Liver (tissue), 9 donors: ENCODE data around the gene DCTN3. TPM values are rescaled to one million over a fixed set of nuclear protein-coding genes. Genes with fewer than 3 reads are reported as not detected.
A peak's percentile ranks its signal among the peaks of the same experiment; 100 is the strongest.

Source experiments
- DNase-seq: peaks from one replicate; pipeline ENCODE4 v3.0.0-alpha.2; 2017; ENCODE audit warnings: low spot score
- H3K27ac ChIP-seq, 2 donors: one replicate each; pipeline ENCODE4 v1.7.0; 2013; ENCODE audit warnings: inconsistent platforms in 2 of 2, low read length in 2 of 2, control low read depth in 1 of 2, low read depth in 1 of 2, mild to moderate bottlenecking in 1 of 2
- H3K27me3 ChIP-seq, 4 donors: one replicate each; pipeline versions ENCODE4 v1.6.1 to v1.7.0; 2013; ENCODE audit warnings: low read length in 3 of 4, inconsistent platforms in 1 of 4, mild to moderate bottlenecking in 1 of 4, moderate library complexity in 1 of 4; ENCODE audit not compliant: control insufficient read depth in 4 of 4, insufficient read depth in 4 of 4
- H3K36me3 ChIP-seq, 4 donors: one replicate each; pipeline versions ENCODE4 v1.6.1 to v1.7.0; 2013; ENCODE audit warnings: low read length in 3 of 4, mild to moderate bottlenecking in 3 of 4, low read depth in 1 of 4, moderate library complexity in 1 of 4; ENCODE audit not compliant: control insufficient read depth in 4 of 4, insufficient read depth in 3 of 4
- H3K4me1 ChIP-seq, 4 donors: one replicate each; pipeline versions ENCODE4 v1.6.1 to v1.7.0; 2013; ENCODE audit warnings: low read length in 3 of 4, mild to moderate bottlenecking in 3 of 4, moderate library complexity in 1 of 4; ENCODE audit not compliant: control insufficient read depth in 4 of 4, insufficient read depth in 4 of 4
- H3K4me3 ChIP-seq, 3 donors: one replicate each; pipeline versions ENCODE4 v1.6.1 to v1.7.0; 2013; ENCODE audit warnings: low read length in 3 of 3, control low read depth in 1 of 3, low read depth in 1 of 3, mild to moderate bottlenecking in 1 of 3
- H3K9ac ChIP-seq, 2 donors: one replicate each; pipeline ENCODE4 v1.7.0; 2013; ENCODE audit warnings: low read length in 2 of 2, mild to moderate bottlenecking in 2 of 2, moderate library complexity in 2 of 2, control low read depth in 1 of 2, low read depth in 1 of 2
- H3K9me3 ChIP-seq, 4 donors: one replicate each; pipeline versions ENCODE4 v1.6.1 to v1.7.0; 2013; ENCODE audit warnings: low read length in 3 of 4; ENCODE audit not compliant: control insufficient read depth in 4 of 4
- EGR1 ChIP-seq, 2 donors: IDR thresholded peaks; 2 replicates each; pipeline ENCODE4 v1.6.1; 2016 to 2018; ENCODE audit warnings: antibody characterized with exemption in 2 of 2, low read depth in 2 of 2
- FOXA1 ChIP-seq: IDR thresholded peaks from 2 replicates; pipeline ENCODE4 v1.6.1; 2016; ENCODE audit warnings: antibody characterized with exemption
- FOXA2 ChIP-seq: IDR thresholded peaks from 2 replicates; pipeline ENCODE4 v1.6.1; 2016; ENCODE audit warnings: antibody characterized with exemption
- GABPA ChIP-seq, 2 donors: IDR thresholded peaks in 1 of 2; conservative IDR thresholded peaks in 1 of 2; 2 replicates each; pipeline ENCODE4 v1.6.1; 2016; ENCODE audit warnings: antibody characterized with exemption in 2 of 2, mild to moderate bottlenecking in 1 of 2, moderate library complexity in 1 of 2
- HNF4A ChIP-seq, 2 donors: conservative IDR thresholded peaks; 2 replicates each; pipeline ENCODE4 v1.6.1; 2016; ENCODE audit warnings: antibody characterized with exemption in 2 of 2, mild to moderate bottlenecking in 2 of 2
- HNF4G ChIP-seq: IDR thresholded peaks from 2 replicates; pipeline ENCODE4 v1.6.1; 2016; ENCODE audit warnings: antibody characterized with exemption
- JUND ChIP-seq, 2 donors: IDR thresholded peaks; 2 replicates each; pipeline ENCODE4 v1.6.1; 2016; ENCODE audit warnings: antibody characterized with exemption in 2 of 2
- NR2F2 ChIP-seq: IDR thresholded peaks from 2 replicates; pipeline ENCODE4 v1.6.1; 2016; ENCODE audit warnings: antibody characterized with exemption
- RAD21 ChIP-seq, 2 donors: IDR thresholded peaks; 2 replicates each; pipeline ENCODE4 v1.6.1; 2016; ENCODE audit warnings: antibody characterized with exemption in 2 of 2, mild to moderate bottlenecking in 2 of 2
- RXRA ChIP-seq, 2 donors: IDR thresholded peaks; 2 replicates each; pipeline ENCODE4 v1.6.1; 2017 to 2018; ENCODE audit warnings: antibody characterized with exemption in 2 of 2, mild to moderate bottlenecking in 1 of 2
- SP1 ChIP-seq: IDR thresholded peaks from 2 replicates; pipeline ENCODE4 v1.6.1; 2018; ENCODE audit warnings: antibody characterized with exemption, mild to moderate bottlenecking
- TAF1 ChIP-seq: conservative IDR thresholded peaks from 2 replicates; pipeline ENCODE4 v1.6.1; 2016; ENCODE audit warnings: antibody characterized with exemption, mild to moderate bottlenecking
- YY1 ChIP-seq: IDR thresholded peaks from 2 replicates; pipeline ENCODE4 v1.6.1; 2016; ENCODE audit warnings: antibody characterized with exemption, mild to moderate bottlenecking
- WGBS: extraction: QIAGEN DNeasy Blood & Tissue Kit; methylation state at CpG from one replicate; pipeline ENCODE4 v1.1.7; 2013; 5-methylcytosine and 5-hydroxymethylcytosine counted together
- polyA plus RNA-seq, 2 donors: library from polyadenylated mRNA; stranded (reverse) in 1 of 2; unstranded in 1 of 2; fragments of 200-250 nt in 1 of 2; fragments of >200 nt in 1 of 2; fragmentation: Nextera tagmentation in 1 of 2; extraction: Ambion mirVana in 1 of 2; gene quantifications; one replicate each; pipeline versions ENCODE4 v1.2.1 to v1.2.3, GENCODE V29; 2013 to 2015
- total RNA-seq, 2 donors: library from RNA; depleted of rRNA; stranded (reverse); fragments of >200 nt; gene quantifications; one replicate each; pipeline ENCODE4 v1.2.3, GENCODE V29; 2014
- TF ChIP-seq, protein P1 (sequence below): IDR thresholded peaks from 2 replicates; pipeline ENCODE4 v1.6.1; 2016; ENCODE audit warnings: antibody characterized with exemption
- TF ChIP-seq, protein P2 (sequence below): IDR thresholded peaks from 2 replicates; pipeline ENCODE4 v1.6.1; 2016; ENCODE audit warnings: antibody characterized with exemption, mild to moderate bottlenecking
- TF ChIP-seq, protein P3 (sequence below): fragments of 150-350 bp; IDR thresholded peaks from 2 replicates; pipeline ENCODE4 v1.5.1; 2017; ENCODE audit warnings: improper control_type of control experiment, low read depth, low read length; ENCODE audit not compliant: missing input control
- TF ChIP-seq, protein P4 (sequence below): IDR thresholded peaks from 2 replicates; pipeline ENCODE4 v1.6.1; 2016; ENCODE audit warnings: antibody characterized with exemption
- TF ChIP-seq, protein P5 (sequence below): IDR thresholded peaks from 2 replicates; pipeline ENCODE4 v1.6.1; 2016; ENCODE audit warnings: antibody characterized with exemption
- donor health status: healthy.
- donor health status: healthy.
- donor health status: healthy.
- donor health status: healthy.
- donor health status: healthy.

Gene DCTN3
- total and polyA plus RNA-seq, 4 donors, result 24.9 to 51.9 (median 46.7) TPM

DNA sequence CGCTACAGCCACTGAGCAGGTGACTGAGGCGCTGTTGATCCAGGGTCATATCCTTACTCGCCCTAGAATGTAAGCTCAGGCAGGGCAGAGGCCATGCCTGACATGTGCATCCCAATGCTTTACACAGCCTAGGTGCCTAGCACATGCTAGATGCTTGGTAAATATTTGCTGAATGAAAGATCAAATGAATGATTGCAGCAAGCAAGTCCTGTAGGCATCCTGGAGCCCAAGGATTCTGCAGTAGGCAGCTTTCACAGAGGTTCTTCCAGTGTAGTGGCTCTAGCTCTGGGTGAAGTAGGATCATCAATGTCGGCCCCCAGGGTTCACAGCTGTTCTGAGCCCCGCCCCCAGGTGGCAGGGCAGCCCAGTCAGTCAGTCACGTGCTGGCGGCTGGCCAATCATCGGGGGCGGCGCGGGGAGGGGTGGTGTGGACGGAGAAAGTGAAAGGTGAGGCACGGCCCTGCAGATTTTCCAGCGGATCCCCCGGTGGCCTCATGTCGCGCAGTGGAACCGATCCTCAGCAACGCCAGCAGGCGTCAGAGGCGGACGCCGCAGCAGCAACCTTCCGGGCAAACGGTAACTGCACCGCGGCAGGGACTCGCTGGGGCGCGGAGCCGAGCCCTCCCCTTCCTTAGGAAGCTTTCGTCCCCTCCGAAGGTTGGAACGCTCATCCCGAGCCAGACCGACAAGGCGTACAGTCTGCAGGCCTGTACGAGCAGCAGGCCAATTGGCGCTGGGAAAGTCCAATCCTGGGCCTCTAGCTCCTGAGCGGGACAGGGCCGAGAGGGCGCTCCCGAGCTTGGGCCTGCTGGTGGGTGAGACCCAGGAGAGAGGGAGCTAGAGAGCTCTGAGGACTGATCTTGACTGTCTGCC lies 26.2 kb upstream of the DCTN3 start, which contains the start of gene GALT:
GALT (plus strand) TSS at position 465 of the 873 bp plus-strand sequence; CDS start at position 495, 30 bp downstream.
- peak within 1 kb of the TSS; percentile 61 to 88 (median 78) for H3K4me3 ChIP-seq
- no peaks in the 10 kb centered on the region for H3K9me3 ChIP-seq
- H3K27me3 ChIP-seq, result no peaks in the 10 kb centered on the region
- 2% methylated on average over 43 of the region's 43 CpGs for WGBS
- peaks cover 0 to 15% (median 10%) of the 10 kb centered on the region in 4 donors for H3K36me3 ChIP-seq
- H3K9ac ChIP-seq, result peak within 1 kb of the TSS; percentile 82 to 93
- peak; percentile 100 for DNase-seq
- peak within 1 kb of the TSS; percentile 86 to 94 for H3K27ac ChIP-seq
- TF ChIP-seq JUND (IDR thresholded peaks at IDR 0.05) (peak in 1 of 2 donors; percentile 77), HNF4G (no peak), NR2F2 (peak; percentile 52), TAF1 (peak; percentile 63), RXRA (IDR thresholded peaks at IDR 0.05) (peak; percentile 91 to 95), FOXA2 (peak; percentile 87), HNF4A (conservative IDR thresholded peaks at IDR 0.05) (peak; percentile 67 to 90), GABPA (IDR thresholded peaks at IDR 0.05 in 1 of 2, conservative IDR thresholded peaks at IDR 0.05 in 1 of 2) (peak in 1 of 2 donors; percentile 57), EGR1 (IDR thresholded peaks at IDR 0.05; ENCODE audit: low read depth in 2 of 2) (peak; percentile 56 to 64), SP1 (peak; percentile 78), YY1 (peak; percentile 68), RAD21 (IDR thresholded peaks at IDR 0.05) (peak; percentile 3 to 43), FOXA1 (peak; percentile 79)
- TF ChIP-seq, protein P1, sequence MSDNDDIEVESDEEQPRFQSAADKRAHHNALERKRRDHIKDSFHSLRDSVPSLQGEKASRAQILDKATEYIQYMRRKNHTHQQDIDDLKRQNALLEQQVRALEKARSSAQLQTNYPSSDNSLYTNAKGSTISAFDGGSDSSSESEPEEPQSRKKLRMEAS, result peak; percentile 93
- TF ChIP-seq, protein P2, sequence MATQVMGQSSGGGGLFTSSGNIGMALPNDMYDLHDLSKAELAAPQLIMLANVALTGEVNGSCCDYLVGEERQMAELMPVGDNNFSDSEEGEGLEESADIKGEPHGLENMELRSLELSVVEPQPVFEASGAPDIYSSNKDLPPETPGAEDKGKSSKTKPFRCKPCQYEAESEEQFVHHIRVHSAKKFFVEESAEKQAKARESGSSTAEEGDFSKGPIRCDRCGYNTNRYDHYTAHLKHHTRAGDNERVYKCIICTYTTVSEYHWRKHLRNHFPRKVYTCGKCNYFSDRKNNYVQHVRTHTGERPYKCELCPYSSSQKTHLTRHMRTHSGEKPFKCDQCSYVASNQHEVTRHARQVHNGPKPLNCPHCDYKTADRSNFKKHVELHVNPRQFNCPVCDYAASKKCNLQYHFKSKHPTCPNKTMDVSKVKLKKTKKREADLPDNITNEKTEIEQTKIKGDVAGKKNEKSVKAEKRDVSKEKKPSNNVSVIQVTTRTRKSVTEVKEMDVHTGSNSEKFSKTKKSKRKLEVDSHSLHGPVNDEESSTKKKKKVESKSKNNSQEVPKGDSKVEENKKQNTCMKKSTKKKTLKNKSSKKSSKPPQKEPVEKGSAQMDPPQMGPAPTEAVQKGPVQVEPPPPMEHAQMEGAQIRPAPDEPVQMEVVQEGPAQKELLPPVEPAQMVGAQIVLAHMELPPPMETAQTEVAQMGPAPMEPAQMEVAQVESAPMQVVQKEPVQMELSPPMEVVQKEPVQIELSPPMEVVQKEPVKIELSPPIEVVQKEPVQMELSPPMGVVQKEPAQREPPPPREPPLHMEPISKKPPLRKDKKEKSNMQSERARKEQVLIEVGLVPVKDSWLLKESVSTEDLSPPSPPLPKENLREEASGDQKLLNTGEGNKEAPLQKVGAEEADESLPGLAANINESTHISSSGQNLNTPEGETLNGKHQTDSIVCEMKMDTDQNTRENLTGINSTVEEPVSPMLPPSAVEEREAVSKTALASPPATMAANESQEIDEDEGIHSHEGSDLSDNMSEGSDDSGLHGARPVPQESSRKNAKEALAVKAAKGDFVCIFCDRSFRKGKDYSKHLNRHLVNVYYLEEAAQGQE, result peak; percentile 64
- TF ChIP-seq, protein P3, sequence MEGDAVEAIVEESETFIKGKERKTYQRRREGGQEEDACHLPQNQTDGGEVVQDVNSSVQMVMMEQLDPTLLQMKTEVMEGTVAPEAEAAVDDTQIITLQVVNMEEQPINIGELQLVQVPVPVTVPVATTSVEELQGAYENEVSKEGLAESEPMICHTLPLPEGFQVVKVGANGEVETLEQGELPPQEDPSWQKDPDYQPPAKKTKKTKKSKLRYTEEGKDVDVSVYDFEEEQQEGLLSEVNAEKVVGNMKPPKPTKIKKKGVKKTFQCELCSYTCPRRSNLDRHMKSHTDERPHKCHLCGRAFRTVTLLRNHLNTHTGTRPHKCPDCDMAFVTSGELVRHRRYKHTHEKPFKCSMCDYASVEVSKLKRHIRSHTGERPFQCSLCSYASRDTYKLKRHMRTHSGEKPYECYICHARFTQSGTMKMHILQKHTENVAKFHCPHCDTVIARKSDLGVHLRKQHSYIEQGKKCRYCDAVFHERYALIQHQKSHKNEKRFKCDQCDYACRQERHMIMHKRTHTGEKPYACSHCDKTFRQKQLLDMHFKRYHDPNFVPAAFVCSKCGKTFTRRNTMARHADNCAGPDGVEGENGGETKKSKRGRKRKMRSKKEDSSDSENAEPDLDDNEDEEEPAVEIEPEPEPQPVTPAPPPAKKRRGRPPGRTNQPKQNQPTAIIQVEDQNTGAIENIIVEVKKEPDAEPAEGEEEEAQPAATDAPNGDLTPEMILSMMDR, result no peak
- TF ChIP-seq, protein P4, sequence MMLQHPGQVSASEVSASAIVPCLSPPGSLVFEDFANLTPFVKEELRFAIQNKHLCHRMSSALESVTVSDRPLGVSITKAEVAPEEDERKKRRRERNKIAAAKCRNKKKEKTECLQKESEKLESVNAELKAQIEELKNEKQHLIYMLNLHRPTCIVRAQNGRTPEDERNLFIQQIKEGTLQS, result no peak
- TF ChIP-seq, protein P5, sequence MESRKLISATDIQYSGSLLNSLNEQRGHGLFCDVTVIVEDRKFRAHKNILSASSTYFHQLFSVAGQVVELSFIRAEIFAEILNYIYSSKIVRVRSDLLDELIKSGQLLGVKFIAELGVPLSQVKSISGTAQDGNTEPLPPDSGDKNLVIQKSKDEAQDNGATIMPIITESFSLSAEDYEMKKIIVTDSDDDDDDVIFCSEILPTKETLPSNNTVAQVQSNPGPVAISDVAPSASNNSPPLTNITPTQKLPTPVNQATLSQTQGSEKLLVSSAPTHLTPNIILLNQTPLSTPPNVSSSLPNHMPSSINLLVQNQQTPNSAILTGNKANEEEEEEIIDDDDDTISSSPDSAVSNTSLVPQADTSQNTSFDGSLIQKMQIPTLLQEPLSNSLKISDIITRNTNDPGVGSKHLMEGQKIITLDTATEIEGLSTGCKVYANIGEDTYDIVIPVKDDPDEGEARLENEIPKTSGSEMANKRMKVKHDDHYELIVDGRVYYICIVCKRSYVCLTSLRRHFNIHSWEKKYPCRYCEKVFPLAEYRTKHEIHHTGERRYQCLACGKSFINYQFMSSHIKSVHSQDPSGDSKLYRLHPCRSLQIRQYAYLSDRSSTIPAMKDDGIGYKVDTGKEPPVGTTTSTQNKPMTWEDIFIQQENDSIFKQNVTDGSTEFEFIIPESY, result no peak
- peaks cover 15 to 78% (median 70%) of the 10 kb centered on the region in 4 donors for H3K4me1 ChIP-seq
